HG03175 (cell line): ENCODE measurements around the gene TMEM63B.
A peak's percentile ranks its signal among the peaks of the same experiment; 100 is the strongest.
"Not testable (repeated sequence)": the region's sequence is repeated elsewhere in the genome, so short reads cannot be mapped to it uniquely, and the experiment has no call there.

ENCODE experiments used
- ATAC-seq: cut with Tn5 transposase; IDR thresholded peaks from one replicate; pipeline ENCODE4 v1.9.1; 2021; ENCODE audit warnings: mild to moderate bottlenecking, moderate library complexity; ENCODE audit not compliant: unreplicated experiment

TMEM63B gene

GRCh38 chr6:44093750-44094402 is 33.5 kb upstream of the TMEM63B start:
- ATAC-seq: no peak

DNA sequence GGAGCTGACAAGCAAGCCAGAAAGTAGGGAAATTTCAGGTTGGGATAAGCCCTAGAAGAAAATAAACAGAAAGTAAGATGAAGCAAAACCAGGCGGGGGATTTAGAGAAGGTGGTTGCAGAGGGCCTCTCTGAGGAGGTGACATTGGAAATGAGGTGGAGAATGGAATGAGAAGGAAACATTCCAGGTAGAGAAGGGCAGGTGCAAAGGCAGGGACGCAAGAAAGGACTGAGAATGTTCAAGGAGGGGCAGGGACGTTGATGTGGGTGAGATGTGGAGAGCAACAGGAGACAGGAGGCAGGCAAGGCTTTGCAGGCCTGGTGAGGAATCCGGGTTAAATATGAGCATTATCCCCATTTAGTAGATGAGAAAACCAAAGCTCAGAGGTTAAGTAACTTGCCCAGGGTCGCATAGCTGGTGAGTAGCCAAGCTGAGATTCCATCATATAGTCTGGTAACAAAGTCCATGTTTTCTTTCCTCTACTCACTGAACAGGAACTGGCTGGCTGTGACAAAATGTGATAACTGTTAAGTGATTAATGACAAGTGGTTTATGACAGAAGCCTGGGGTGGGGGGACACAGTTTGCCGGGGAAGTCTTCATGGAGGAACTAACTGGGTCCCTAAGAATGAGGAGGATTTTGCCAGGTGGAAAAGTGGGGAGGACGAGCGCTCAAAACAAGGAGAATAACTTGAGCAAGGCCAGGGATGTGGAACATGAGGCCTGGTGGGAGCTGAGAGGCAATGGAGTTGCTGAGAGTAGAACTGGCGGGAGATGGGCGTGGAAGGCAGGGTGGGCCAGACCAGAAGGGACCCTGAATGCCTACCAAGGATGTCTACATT is 32.7 kb upstream of the TMEM63B start:
- no peak for ATAC-seq

DNA sequence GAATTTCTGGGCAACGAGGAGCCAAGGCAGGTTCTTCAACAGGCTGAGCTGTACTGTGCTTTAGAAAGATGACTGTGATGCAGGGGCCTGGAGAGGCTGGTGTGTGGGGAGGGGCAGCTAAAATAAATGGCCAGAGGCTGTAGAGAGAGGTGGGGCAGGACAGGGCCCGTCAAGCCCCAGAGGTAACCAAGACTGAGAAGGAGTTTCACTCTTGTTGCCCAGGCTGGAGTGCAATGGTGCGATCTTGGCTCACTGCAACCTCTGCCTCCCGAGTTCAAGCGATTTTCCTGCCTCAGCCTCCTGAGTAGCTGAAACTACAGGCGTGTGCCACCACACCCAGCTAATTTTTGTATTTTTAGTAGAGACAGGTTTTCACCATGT is 32.1 kb upstream of the TMEM63B start:
- not testable (repeated sequence) for ATAC-seq

DNA sequence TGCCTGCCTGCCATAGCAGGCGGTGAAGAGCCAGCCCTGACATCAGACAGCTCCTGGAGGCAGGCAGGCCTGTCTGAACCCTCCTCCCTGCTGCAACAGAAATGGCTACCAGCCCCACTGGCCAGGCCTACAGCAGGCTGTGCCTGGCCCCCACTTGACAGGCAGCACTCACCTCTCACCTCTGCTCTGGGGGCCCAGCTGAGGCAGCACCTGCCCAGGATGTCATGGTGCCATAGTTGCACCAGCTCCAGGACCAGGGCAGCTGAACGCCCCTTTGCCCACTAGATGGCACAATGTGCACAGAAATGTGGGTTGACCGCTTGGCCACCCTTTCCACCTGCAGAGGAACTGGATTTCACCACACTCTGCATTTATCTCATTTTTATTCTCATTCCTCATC is 30.7 kb upstream of the TMEM63B start:
- peak; percentile 77 for ATAC-seq

GRCh38 chr6:44097782-44098317 is 29.5 kb upstream of the TMEM63B start:
- no peak for ATAC-seq

DNA sequence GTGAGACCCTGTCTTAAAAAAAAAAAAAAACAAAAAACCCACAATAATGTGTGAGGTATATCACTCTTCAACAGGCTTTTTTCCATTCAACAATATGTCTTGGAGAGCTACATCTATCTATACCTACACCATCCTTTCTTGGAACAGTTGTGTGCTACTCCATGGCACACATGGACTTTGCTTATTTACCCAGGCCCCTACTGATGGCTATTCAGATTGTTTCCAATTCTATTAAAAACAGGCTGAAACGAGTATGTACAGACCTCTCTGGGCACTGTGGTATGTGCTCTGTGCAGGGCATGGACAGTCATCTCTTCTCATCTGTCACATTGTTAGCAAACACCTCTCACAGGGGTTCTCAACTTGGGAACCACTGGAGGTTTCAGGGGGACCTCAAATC is 28.2 kb upstream of the TMEM63B start:
- ATAC-seq: no peak

DNA sequence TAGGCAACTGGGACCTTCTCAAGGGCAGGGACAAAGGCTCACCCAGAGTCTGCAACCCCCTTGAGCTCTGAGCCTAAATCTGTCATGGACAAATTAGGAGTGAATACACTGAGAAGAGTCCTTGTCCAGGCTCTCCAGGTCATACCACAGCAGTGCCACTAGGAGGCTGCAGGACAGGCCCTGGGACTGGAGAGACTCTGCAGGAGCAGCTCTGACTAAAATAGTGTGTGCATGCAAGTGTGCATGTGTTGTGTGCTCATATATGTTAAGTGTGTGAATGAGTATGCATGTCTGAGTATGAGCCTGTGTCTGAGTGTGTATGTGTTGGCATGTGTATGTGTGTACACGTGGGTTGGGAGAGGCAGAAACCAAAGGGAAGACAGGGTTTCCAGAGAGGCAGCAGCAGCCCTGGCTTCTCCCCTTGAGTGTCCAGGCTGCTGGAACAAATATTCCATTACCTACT is 27.2 kb upstream of the TMEM63B start:
- no peak for ATAC-seq

GRCh38 chr6:44101832-44102231 is 25.5 kb upstream of the TMEM63B start:
- ATAC-seq: no peak

DNA sequence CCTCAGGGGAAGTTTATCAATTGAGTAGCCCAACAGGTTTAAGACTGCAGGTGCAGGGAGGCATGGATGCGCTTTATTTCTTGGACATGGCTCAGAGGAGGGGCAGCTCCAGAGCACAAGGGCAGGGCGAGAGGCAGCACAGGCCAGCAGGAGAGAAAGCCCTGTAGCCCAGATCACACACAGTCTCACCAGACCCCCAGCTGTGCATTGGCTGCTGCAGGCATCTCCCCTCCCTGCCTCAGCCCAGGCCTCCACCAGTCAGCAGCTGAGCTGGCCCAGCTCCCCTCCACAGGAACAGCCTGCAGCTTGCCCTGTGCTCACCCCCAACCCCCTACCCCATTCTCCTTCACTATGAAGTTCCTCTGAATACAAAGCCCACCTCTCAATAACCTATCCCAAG is 24.8 kb upstream of the TMEM63B start:
- no peak for ATAC-seq

- no peak for ATAC-seq
Observed at GRCh38 chr6:44104481-44105021, 22.8 kb upstream of the TMEM63B start.

DNA sequence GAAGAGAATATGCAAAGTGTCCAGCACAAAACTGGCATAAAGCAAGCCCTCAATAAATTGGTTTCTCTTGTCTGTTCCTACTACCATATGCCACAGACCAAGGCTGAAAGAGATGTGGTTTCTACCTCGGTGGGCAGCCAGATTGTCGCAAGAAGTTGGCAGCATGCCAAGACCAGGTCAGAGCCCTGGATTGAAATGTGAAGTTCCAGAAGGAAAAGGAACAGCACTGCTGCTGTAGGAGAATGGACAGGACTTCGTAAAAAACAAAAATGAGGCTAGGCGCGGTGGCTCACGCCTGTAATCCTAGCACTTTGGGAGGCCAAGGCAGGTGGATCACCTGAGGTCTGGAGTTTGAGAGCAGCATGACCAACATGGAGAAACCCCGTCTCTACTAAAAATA is 22.2 kb upstream of the TMEM63B start:
- no peak for ATAC-seq

GRCh38 chr6:44105993-44106740 is 21.2 kb upstream of the TMEM63B start:
- ATAC-seq: no peak

GRCh38 chr6:44107017-44107416 is 20.3 kb upstream of the TMEM63B start:
- ATAC-seq: no peak

GRCh38 chr6:44108471-44108870 is 18.9 kb upstream of the TMEM63B start:
- ATAC-seq: no peak

GRCh38 chr6:44109212-44109611 is 18.1 kb upstream of the TMEM63B start:
- ATAC-seq: no peak

- ATAC-seq: no peak
Observed at GRCh38 chr6:44110005-44110676, 17.2 kb upstream of the TMEM63B start.

DNA sequence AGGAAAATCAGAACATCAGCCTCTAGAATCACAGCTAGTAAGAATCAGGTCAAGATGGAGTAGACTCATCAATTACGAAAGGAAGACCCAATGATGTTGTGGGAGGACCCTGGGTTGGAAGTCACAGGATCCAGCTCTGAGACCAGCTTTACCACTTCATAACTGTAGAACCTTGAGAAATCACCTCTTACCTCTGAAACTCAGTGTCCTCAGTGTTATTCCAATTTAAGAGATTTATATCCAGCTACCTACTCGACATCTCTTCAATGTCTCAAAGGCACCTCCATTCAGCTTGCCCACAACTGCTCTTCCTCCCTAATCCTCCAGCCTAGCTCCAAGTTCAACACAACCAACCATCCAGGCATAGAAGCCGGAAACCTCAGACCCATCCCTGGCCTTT is 16.4 kb upstream of the TMEM63B start:
- no peak for ATAC-seq

- no peak for ATAC-seq
Observed at GRCh38 chr6:44111434-44112417, 15.6 kb upstream of the TMEM63B start.

DNA sequence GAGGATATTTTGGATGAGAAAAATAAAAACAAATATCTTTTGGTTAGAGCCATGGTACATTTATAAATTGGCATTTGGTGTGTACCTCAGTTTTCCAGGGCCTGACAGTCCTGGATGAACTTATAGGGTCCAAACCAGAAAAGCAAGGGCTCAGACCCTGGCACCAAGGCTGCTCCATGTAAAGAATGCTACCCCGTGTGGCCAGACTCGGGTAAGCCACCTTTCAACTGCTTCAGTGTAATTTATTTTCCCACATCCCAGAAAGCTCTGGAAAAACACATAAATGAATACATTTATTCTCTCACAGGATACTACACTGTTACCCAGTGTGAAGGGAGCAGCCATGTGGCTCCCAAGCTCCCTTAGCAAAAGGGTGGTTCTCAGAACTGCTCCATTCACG is 13.9 kb upstream of the TMEM63B start:
- ATAC-seq: no peak
